ACHN (cell line): Measurements from ENCODE around the gene MAN1A1.

Source experiments
- DNase-seq: peaks from one replicate; pipeline ENCODE4 v3.0.0-alpha.2; 2015
- in situ Hi-C: cut with HindIII; loops from 2 replicates; pipeline ENCODE4 v1.10.0; 2017; ENCODE audit warnings: low sequenced_read_pairs, low pct_ligation_motif_present, low pct_unique_long_range_greater_than_20kb

Gene MAN1A1

GRCh38 chr6:119195204-119195603, 154.4 kb downstream of the MAN1A1 start:
- DNase-seq: no peak
- in situ Hi-C loops: no loop called here

GRCh38 chr6:119193707-119194106, 155.9 kb downstream of the MAN1A1 start:
- DNase-seq: no peak
- in situ Hi-C loops: no loop called here

- DNase-seq: no peak
- in situ Hi-C loops: no loop called here
Observed at GRCh38 chr6:119192200-119192599, 157.4 kb downstream of the MAN1A1 start.

GRCh38 chr6:119190176-119190575, 159.4 kb downstream of the MAN1A1 start:
- no peak for DNase-seq
- in situ Hi-C loops: no loop called here

GRCh38 chr6:119189498-119189897, 160.1 kb downstream of the MAN1A1 start:
- in situ Hi-C loops: no loop called here
- no peak for DNase-seq

GRCh38 chr6:119187596-119187995, 162.0 kb downstream of the MAN1A1 start:
- DNase-seq: no peak

GRCh38 chr6:119186490-119186889, 163.1 kb downstream of the MAN1A1 start:
- in situ Hi-C loops: no loop called here
- DNase-seq: no peak

More at GRCh38 chr6:119187596-119187995, 162.0 kb downstream of the MAN1A1 start:
- in situ Hi-C loops: no loop called here

GRCh38 chr6:119184008-119184648, 165.4 kb downstream of the MAN1A1 start:
- in situ Hi-C loops: no loop called here
- DNase-seq: no peak

GRCh38 chr6:119183457-119183856, 166.1 kb downstream of the MAN1A1 start:
- no peak for DNase-seq
- in situ Hi-C loops: no loop called here

GRCh38 chr6:119182875-119183274, 166.7 kb downstream of the MAN1A1 start:
- DNase-seq: no peak
- in situ Hi-C loops: no loop called here

- in situ Hi-C loops: no loop called here
- no peak for DNase-seq
Observed at GRCh38 chr6:119182216-119182803, 167.3 kb downstream of the MAN1A1 start.

- in situ Hi-C loops: no loop called here
- DNase-seq: no peak
Observed at GRCh38 chr6:119181046-119181445, 168.5 kb downstream of the MAN1A1 start.

- no peak for DNase-seq
- in situ Hi-C loops: no loop called here
Observed at GRCh38 chr6:119179842-119180241, 169.7 kb downstream of the MAN1A1 start.

GRCh38 chr6:119179062-119179461, 170.5 kb downstream of the MAN1A1 start:
- DNase-seq: no peak
- in situ Hi-C loops: no loop called here

- DNase-seq: no peak
- in situ Hi-C loops: no loop called here
Observed at GRCh38 chr6:119176445-119176844, 173.1 kb downstream of the MAN1A1 start.

- DNase-seq: no peak
- in situ Hi-C loops: no loop called here
Observed at GRCh38 chr6:119174879-119175817, 174.4 kb downstream of the MAN1A1 start.

- in situ Hi-C loops: no loop called here
- no peak for DNase-seq
Observed at GRCh38 chr6:119174085-119174445, 175.5 kb downstream of the MAN1A1 start.

GRCh38 chr6:119173249-119174084, 176.1 kb downstream of the MAN1A1 start:
- in situ Hi-C loops: no loop called here
- DNase-seq: no peak

- DNase-seq: no peak
- in situ Hi-C loops: no loop called here
Observed at GRCh38 chr6:119172824-119173223, 176.7 kb downstream of the MAN1A1 start.
